HG03280 (cell line): ENCODE measurements around the gene MAN1B1.
"Not testable (repeated sequence)": the region's sequence is repeated elsewhere in the genome, so short reads cannot be mapped to it uniquely, and the experiment has no call there.

ENCODE experiments used
- ATAC-seq: cut with Tn5 transposase; IDR thresholded peaks from one replicate; pipeline ENCODE4 v1.9.1; 2021; ENCODE audit warnings: mild to moderate bottlenecking, moderate library complexity; ENCODE audit not compliant: unreplicated experiment

MAN1B1 gene

GRCh38 chr9:137126786-137127185 lies 40.0 kb downstream of the MAN1B1 start:
- ATAC-seq = no peak

GRCh38 chr9:137127301-137128157 lies 40.7 kb downstream of the MAN1B1 start:
- no peak for ATAC-seq

- ATAC-seq = no peak
These were observed 41.5 kb downstream of the MAN1B1 start for GRCh38 chr9:137128158-137128861.

GRCh38 chr9:137128862-137129455 lies 42.2 kb downstream of the MAN1B1 start:
- peak; percentile 16 for ATAC-seq

- peak; percentile 73 for ATAC-seq
These were observed 42.8 kb downstream of the MAN1B1 start for GRCh38 chr9:137129456-137130175.

GRCh38 chr9:137130176-137130755 lies 43.5 kb downstream of the MAN1B1 start:
- ATAC-seq = peak; percentile 17

- no peak for ATAC-seq
These were observed 47.4 kb downstream of the MAN1B1 start for GRCh38 chr9:137134191-137134590.

- not testable (repeated sequence) for ATAC-seq
These were observed 48.4 kb downstream of the MAN1B1 start for GRCh38 chr9:137135154-137135553.

- ATAC-seq = no peak
These were observed 49.6 kb downstream of the MAN1B1 start for GRCh38 chr9:137136261-137136880.

- no peak for ATAC-seq
These were observed 50.3 kb downstream of the MAN1B1 start for GRCh38 chr9:137136881-137137607.

- no peak for ATAC-seq
These were observed 51.4 kb downstream of the MAN1B1 start for GRCh38 chr9:137138058-137138721.

- no peak for ATAC-seq
These were observed 52.1 kb downstream of the MAN1B1 start, which contains the start of gene GRIN1 for GRCh38 chr9:137138722-137139467. TSS of gene GRIN1 (plus strand) at chr9:137139154. CDS start at chr9:137139487, 333 bp downstream.

GRCh38 chr9:137139468-137140150 lies 52.8 kb downstream of the MAN1B1 start:
- ATAC-seq = no peak

GRCh38 chr9:137140151-137141012 lies 53.6 kb downstream of the MAN1B1 start:
- ATAC-seq = no peak

GRCh38 chr9:137141050-137141810 lies 54.4 kb downstream of the MAN1B1 start:
- ATAC-seq = no peak
